Activated CD4-positive, alpha-beta T cell treated with anti-CD3 and anti-CD28 coated beads, Interleukin-2, amount 50 U/mL, for 16 hours (primary cell): ENCODE data around the gene RNF186.
A peak's percentile ranks its signal among the peaks of the same experiment; 100 is the strongest.
"Not testable (repeated sequence)": the region's sequence is repeated elsewhere in the genome, so short reads cannot be mapped to it uniquely, and the experiment has no call there.

ENCODE experiments used
- DNase-seq: peaks from one replicate; pipeline ENCODE4 v3.0.0-alpha.2; 2020

Gene RNF186, protein sequence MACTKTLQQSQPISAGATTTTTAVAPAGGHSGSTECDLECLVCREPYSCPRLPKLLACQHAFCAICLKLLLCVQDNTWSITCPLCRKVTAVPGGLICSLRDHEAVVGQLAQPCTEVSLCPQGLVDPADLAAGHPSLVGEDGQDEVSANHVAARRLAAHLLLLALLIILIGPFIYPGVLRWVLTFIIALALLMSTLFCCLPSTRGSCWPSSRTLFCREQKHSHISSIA

DNA sequence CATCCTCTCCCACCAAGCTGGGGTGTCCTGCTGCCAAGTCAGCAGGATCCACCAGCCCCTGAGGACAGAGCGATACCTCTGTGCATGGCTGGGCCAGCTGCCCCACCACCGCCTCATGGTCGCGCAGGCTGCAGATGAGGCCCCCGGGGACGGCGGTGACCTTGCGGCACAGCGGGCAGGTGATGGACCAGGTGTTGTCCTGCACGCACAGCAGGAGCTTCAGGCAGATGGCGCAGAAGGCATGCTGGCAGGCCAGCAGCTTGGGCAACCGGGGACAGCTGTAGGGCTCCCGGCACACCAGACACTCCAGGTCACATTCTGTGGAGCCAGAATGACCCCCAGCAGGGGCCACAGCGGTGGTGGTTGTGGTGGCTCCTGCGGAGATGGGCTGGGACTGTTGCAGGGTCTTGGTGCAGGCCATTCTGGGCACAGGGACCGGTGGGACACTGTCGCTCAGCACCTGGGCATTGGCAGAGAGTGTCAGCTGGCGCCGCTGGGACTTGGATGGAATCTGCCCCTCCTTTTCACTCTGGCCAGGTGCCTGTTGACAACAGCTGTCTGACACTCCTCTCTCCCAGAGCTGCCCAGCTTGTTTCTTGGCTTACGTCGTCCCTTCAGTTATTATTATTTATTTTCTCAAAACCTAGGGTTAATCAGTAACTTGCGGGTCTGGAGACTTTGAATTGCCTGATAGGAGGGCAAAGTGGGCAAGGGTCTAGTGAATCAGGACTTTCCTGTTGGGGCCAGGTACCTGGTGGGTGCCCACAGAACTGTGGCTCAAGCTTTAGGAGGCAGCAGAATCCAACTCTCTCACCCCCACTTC is at the start of gene RNF186:
TSS of gene RNF186 (minus strand) at position 603 of the 823 bp plus-strand sequence. CDS start at position 421, 182 bp downstream.
- no peak for DNase-seq

DNA sequence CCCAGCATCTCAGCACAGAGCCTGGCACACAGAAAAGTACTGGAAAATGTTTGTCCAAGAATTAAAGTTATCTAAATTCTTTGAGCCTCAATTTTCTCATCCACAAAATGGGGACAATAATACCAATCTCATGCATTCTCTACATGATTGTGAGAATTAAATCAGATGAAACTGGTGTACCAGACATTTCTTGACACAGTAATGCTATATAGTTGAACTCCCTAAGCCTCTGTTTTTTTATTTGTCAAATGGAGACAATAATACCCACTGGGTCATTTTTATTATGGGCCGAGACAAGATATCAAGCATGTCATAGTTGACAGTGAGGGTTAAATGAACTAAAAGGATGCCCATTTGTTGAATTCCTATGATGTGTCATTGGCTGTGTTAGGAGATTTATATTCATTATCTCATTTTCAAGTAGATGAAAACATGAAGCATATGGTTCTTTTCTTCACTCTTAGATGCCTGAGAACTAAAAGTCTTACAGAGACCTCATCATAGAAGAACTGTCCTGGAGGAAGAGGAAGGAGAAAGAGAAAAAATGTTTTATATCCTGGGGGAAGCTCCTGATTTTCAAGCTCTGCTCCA is 49.6 kb upstream of the RNF186 start:
- DNase-seq, result no peak

DNA sequence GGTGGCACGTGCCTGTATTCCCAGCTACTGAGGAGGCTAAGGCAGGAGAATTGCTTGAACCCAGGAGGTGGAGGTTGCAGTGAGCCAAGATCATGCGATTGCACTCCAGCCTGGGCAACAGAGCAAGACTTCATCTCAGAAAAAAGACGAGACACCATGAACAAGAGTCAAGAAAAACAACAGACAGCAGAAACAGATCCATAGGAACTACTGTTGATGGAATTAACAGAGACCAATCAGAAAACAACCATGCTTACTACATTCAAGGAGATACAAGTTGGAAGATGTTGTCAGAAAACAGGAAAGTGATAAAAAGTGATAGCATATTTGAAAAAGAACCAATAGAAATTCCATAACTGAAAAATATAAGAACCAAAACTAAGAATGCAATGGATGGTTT is 47.9 kb upstream of the RNF186 start:
- DNase-seq, result no peak

DNA sequence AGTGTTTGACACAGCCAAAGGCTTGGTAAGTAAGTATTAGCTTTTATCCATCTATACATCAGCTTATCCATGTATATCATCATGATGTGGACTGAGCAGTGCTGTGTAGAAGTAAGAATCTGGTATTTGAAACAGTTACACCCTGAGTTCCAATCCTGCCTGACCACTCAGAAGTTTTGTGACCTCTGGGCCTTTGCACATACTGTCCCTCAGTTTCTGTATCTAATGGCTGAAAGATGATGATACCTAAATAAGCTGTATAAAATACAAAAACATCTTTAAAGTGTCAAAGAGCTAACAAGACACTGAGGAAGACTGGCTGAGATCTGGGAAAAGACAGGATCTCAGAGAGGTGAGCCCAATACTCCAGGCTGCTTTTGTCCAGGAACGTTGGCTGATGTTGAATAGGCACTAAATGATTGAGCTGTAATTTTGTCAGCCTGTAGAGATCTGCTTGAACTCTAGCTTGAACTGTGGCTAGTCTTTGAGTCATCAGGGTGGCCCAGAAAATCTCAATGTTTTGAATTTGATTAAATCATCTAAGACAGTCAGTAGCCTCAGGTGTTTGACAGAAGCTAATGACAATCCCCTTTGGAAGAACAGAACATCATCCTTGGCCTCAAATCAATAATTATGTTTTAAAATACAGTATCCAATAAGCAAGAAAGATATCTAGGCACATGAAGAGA is 46.9 kb upstream of the RNF186 start:
- no peak for DNase-seq

DNA sequence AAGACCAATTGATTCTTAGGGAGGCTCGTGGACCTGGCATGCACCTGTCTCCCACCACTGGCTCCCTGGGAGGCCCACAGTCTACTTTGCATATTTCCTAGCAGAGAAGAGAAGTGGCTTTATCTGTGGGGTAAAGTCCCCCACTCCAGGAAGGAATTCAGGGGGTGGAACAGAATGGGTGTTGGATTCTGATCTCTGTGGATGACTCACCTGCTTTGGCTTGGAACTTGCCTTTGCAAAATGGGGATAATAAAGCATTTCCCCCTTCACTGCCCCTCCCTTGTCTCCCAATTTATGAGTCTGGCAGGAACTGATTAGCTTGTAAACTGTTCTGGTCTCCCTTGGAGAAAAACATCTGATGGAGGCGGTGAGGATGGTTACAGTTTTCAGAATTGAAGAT is 46.0 kb upstream of the RNF186 start:
- DNase-seq, result no peak

DNA sequence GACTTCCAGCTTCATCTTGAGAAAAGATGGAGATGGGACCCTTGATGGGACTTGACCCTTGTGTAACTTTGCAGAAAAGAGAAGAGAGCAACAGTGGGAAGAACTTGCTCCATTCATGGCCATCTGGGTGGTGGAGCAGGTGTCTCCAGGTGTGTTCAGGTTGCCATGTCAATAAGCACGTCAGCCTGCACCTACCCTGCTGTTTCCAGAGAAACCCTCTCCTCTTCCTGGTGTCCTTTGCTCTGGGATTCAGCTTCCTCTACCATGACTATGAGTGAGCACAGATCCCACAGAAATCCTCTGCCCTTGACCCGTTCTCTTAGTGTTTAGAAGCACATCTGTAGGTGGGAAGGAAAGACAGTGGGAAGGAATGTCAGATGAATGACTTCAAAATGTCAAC is 45.3 kb upstream of the RNF186 start:
- no peak for DNase-seq

DNA sequence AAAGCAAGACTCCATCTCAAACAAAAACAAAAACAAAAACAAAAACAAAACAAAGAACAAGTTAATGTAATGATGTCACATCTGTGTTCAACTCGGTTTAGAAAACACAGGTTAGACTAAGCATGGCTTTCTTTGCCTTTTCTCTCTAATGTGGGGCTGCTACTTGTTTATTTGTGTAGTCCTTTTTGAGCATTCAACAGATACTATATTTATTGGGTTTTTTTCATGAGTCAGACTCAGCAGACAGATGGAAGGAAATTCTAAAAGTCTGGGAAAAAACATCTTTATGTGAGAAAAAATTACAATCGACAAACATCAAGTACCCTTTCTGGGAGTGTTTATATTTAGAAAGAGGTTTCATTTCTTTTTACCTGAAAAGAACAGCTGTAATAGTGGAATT is 44.8 kb upstream of the RNF186 start:
- DNase-seq, result no peak

DNA sequence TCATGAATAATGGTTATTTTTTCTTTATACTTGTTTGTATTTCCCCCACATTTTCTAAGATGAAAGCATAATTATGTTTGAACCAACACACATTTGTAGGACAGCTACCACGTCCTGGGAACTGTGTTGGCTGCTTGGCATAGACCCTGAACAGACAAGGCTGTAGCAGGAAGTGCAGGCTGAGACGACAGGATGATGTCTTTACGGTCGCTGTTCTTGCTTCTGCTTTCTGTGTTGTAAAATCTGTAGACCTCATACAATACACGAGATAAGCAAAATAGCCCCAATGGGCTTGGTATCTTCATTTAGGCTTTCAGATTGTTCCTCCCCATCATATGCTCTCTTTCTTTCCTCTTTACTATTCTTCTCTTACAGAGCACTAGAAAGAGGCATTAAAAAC is 43.8 kb upstream of the RNF186 start:
- DNase-seq, result no peak

DNA sequence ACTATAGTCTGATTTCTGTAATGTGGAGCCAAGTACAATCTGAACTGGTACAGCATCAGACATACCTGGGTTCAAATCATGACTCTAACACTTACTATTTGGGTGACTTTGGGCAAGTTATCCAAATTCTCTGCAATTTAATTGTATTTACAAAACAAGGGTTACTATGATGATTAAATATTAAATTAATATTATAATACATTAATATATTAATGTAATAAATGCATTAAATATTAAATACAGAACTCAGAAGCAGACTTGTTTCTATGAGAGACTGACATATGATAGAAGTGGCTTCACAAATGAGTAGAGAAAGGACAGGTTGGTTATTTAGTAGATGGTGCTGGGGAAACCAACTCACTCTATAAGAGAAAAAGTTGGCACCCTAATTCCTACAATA is 39.8 kb upstream of the RNF186 start:
- DNase-seq, result no peak

DNA sequence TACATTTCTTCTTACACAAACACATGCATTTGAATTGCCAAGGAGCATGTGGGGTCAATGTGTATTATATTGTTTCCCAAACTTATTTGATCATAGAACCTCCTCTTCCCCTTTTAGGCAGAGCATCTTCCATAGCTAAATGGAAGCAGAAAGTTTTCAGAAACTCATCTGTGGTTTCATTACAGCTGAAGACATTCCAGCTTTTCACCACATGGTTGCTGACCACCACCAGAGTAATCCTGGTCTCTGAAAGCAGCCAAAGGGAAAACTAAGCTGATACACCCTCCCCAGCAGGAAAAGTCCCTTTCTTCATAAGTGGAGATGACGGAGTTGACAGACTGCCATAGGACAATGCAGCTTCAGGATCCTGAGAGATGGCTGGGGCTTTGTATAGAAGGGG is 37.0 kb upstream of the RNF186 start:
- DNase-seq, result no peak

DNA sequence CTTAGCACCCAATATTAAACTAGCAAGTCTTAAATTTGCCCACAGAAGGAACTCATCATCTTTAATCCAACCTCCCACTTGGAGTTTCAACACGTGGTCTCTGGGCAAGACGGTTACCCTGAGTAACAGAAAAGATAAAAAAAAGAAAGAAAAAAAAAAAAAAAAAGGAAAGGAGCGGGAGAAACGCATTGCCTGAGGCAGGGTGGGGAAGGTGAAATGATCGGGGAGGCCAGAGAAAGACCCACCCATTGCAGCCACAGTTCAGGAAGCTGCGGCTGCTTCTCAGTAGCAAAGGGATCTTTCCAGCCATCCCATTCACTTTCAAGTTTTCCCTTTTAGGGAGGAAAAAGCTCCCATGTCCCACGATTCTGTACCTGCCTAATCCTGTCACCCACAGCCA is 35.1 kb upstream of the RNF186 start:
- DNase-seq, result no peak

DNA sequence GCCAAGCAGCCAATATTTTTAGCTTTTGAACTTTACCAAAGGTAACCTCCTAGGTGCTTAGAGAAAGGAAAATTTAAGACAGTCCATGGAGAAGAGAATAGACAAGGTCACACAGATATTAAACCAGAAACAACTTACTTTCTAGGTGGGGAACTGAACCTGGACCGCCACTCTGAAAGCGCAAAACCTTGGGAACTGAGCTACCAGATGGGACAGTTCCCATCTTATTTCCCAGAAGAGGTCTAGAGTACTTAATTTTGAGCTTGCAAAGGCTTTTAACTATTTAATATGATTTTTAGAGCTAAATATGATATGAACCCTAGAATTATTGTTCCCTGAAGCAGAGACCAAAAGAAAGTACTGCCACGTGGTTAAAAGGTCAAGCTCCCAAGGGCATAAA is 34.2 kb upstream of the RNF186 start:
- DNase-seq, result not testable (repeated sequence)

DNA sequence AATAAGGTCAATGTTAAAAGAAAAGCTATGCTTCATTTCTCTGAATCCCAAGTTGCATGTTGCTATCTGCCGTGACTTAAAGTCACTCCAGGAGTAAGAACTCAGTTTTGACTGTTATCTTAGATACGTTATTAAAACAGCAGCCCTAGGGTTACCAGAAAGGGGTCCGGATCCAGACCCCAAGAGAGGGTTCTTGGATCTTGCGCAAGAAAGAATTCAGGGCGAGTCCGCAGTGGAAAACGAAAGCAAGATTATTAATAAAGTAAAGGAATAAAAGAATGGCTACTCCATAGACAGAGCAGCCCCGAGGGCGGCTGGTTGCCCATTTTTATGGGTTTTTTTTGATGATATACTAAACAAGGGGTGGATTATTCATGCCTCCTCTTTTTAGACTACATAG is 32.3 kb upstream of the RNF186 start:
- DNase-seq, result not testable (repeated sequence)

DNA sequence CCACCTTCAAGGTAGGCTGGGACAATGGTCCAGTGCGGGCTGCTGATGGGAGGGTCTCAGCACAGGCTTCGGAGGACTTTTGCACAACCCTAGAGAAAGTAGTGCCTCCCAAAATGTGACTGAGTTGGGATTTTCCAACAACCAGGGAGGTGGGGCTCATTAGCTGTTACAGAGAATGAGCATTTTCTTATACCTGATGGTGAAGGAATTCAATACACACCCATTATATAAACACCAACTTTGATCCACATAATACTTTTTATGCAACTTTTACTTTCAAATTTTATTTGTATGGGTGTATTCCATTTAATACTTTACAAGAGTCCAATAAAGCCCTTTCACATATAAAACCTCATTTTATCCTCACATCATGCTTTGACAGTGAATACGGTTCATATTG is 31.3 kb upstream of the RNF186 start:
- no peak for DNase-seq

DNA sequence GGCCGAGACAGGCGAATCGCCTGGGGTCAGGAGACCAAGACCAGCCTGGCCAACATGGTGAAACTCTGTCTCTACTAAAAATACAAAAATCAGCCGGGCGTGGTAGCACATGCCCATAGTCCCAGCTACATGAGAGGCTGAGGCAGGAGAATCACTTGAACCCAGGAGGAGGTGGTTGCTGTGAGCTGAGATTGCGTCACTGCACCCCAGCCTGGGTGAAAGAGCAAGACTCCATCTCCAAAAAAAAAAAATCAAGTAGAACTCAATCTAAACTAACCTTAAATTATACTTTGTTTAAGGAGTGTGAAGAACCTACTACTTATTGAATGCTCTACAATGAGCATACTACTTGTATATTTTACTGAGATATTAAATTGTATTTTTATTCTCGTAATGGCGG is 30.5 kb upstream of the RNF186 start:
- DNase-seq, result no peak

DNA sequence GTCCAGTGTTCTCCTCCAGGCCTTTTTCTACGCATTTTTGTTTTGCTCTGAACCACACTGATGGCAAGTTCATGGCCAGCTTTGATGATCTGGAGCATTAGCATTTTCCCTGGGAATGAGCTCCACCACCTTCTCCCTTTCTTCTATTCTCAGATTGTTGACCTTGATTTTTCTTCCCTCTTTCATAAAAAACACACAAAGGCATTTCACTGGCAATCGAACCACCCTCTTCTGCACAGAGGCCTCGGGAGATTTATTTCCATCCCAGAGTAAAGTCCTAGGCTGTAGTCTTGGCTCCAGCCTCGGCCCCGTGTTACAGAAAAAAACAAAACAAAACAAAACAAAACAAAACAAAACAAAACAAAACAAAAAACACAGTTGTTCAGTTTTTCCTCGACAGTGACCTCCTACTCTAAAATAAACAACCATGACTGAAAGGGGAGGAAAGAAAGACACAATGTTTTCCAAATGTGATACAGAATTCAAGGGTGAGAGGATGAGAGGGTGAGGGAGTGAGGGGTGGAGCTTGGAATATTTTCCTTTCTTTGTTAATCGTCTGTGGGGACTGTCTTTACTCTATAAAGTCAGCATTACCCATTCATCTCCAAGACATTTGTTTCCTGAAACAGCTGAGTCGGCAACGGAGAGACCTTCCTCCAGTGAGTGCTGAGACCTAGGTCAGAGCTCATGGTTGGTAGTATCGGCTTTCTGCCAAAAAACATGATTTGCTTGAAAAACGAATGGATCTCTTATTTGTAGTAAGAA is 29.8 kb upstream of the RNF186 start:
- no peak for DNase-seq

DNA sequence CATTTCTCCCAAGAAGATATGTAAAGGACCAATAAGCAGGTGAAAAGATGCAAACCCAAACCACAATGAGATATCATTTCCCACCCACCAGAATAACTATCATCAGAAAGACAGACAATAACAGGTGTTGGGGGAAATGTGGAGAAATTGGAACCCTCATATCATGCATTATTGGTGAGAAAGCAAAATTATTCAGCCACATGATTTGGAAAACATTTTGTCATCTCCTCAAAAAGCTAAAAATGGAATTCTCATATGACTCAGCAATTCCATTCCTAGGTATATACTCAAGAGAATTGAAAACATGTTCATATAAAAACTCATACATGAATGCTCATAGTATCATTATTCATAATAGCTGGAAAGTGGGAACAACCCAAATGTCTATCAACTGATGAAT is 25.1 kb upstream of the RNF186 start:
- DNase-seq, result peak; percentile 2

DNA sequence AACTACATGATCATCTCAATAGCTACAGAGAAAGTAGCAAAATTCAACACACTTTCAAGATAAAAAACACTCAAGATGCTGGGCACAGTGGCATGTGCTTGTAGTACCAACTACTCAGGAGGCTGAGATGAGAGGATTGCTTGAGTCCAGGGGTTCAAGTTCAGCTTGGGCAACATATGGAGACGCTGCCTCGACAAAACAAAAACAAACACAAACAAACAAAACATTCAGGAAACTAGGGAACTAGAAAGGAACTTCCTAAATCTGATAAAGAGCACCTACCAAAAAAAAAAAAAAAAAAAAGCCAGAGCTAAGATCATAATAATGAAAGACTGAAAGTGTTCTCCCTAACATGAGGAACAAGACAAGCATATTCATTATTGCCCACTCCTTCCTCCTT is 22.8 kb upstream of the RNF186 start:
- DNase-seq, result no peak

DNA sequence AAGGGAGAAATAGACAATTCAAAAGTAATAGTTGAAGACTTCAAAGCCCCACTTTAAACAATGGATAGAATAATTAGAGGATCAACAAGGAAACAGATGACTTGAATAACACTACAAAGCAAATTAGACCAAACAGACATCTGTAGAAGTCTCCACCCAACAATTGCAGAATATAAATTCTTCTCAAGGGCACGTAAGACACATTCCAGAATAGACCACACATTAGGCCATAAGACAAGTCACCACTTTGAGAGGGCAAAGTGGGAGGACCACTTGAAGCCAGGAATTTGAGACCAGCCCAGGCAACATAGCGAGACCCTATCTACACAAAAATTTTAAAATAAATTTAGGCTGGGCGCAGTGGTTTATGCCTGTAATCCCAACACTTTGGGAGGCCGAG is 20.5 kb upstream of the RNF186 start:
- no peak for DNase-seq

DNA sequence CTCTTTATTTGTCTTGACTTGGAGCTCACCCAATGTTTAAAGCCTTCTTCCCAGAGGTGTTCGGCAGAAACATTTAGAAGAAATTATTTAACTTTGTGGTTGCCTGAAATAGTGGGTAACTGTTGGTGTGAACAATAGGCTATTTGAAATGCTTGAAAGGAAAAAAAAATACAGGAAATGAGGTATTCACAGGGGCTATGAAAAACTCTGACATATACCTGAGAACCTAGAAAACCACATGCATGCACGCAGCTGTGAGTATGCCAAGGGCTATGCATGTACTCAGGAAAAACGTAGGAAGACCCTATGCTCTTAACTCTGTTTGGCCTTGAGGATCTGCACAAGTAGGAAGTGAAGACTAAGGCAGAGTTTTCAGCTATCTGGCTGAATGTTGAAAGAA is 16.4 kb upstream of the RNF186 start:
- DNase-seq, result no peak

DNA sequence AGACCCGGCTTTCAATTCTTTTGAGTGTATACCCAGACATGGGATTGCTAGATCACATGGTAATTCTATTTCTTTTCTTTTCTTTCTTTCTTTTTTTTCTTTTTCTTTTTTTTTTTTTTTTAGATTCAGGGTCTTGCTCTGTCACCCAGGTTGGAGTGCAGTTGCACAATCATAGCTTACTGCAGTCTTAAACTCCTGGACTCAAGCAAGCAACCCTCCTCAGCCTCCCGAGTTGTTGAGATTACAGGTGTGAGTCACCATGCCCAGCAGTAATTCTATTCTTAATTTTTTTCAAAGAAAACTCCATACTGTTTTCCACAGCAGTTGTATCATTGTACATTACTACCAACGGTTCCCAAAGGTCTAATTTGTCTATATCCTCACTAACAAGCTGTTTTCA is 13.5 kb upstream of the RNF186 start:
- no peak for DNase-seq

DNA sequence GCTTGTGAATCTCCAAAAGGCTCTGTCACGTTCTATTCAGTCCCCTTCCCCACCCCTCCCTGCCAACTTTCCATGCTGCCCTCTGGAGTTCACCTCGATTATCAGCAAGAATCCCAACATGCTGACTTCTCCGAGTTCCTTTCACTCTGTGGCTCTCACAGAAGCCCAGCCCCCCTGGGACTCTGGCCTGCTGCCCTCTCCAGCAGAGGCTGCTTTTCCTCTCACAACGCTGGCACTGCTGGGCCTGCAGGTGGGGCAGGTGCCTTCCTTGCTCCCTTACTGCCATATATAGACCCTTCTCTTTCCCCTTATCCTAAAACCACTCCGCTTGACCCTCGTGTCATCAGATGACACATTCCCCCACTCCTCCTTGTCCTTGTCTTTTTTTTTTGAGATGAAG is 10.2 kb upstream of the RNF186 start:
- no peak for DNase-seq

DNA sequence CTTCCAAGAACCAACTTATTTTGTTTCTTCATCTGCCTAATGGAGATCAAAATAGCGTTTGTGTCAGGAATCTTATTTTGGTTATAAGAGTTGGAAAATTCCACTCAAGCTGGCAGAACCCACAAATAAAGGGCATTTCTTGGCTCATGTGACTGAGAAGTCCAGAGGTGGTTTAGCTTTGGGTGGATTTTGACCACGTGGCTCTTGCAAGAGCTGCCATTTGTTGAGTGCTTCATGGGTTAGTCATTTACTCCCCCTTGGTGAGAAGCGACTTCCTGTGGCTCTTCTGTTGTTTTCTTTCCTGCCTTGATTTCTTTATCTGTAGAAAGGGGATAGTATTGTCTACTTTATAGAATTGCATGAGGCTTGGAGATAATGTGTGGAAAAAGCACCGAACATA is 9.5 kb upstream of the RNF186 start:
- peak; percentile 16 for DNase-seq
